K562 (cell line): ENCODE measurements around the gene PRR36. TPM values are rescaled to one million over a fixed set of nuclear protein-coding genes. Genes with fewer than 3 reads are reported as not detected.

Experiments
- ATAC-seq: fragments of 200-7000 bp; cut with Tn5 transposase; 3 replicates; pipeline ENCODE4 v1.9.1; 2020; ENCODE audit warnings: moderate library complexity
- Bru-seq: library from RNA; stranded (reverse); fragments of 400-500 nt; gene quantifications from one replicate; lab custom pipeline; 2021; lab: Mats Ljungman, UMichigan
- BruChase-seq, 2 experiments: library from RNA; stranded (reverse); fragments of 400-500 nt; gene quantifications; one replicate each; lab custom pipeline; 2021; lab: Mats Ljungman, UMichigan
- BruUV-seq: library from RNA; stranded (reverse); fragments of 400-500 nt; replicated peaks from 2 replicates; lab custom pipeline; 2021; lab: Mats Ljungman, UMichigan
- CTCF ChIA-PET: fragments of 300-600 bp; formaldehyde crosslinking; extraction: SDS; loops from one replicate; lab custom pipeline; 2021; ENCODE audit warnings: low intra/inter-chr PET ratio; lab: Yijun Ruan, JAX
- POLR2A ChIA-PET: fragments of 300-600, 350-650 bp; sonication (Branson Sonifier 250); formaldehyde crosslinking; extraction: SDS; loops from one replicate; lab custom pipeline; 2021; ENCODE audit warnings: antibody characterized with exemption, inconsistent platforms; lab: Yijun Ruan, JAX
- DNase-seq, 4 experiments: peaks; one replicate each; pipeline versions ENCODE4 v3.0.0 to v3.0.0-alpha.2; 2011 to 2018; ENCODE audit warnings: low spot score in 3 of 4, mixed read lengths in 3 of 4; ENCODE audit errors: extremely low read depth in 1 of 4
- FAIRE-seq: peaks from 2 replicates; lab custom pipeline; 2011; peaks lifted over from hg19 to GRCh38; lab: Jason Lieb, UNC
- H2AFZ ChIP-seq: 2 replicates; pipeline ENCODE4 v1.6.0; 2011; ENCODE audit warnings: low read depth, low read length, control low read depth, inconsistent platforms
- H3K27ac ChIP-seq: fragments of 200-600 bp; 3 replicates; pipeline ENCODE4 v1.8.0; 2011; ENCODE audit warnings: low read depth, mild to moderate bottlenecking, control low read depth, inconsistent platforms, low read length, moderate library complexity, mixed read lengths; ENCODE audit errors: extremely low read depth
- H3K27me3 ChIP-seq, 2 experiments: fragments of 300-600 bp in 1 of 2; 2 replicates in 1 of 2; 3 replicates in 1 of 2; pipeline versions ENCODE4 v1.6.0 to v1.8.0; 2011; ENCODE audit warnings: inconsistent platforms in 2 of 2, low read length in 2 of 2, mild to moderate bottlenecking in 1 of 2, mixed read lengths in 1 of 2, moderate library complexity in 1 of 2; ENCODE audit not compliant: control insufficient read depth in 2 of 2, insufficient read depth in 2 of 2
- H3K36me3 ChIP-seq: fragments of 300-600 bp; 3 replicates; pipeline ENCODE4 v1.8.0; 2011; ENCODE audit warnings: mild to moderate bottlenecking, low read length, inconsistent platforms; ENCODE audit not compliant: control insufficient read depth, insufficient read depth
- H3K4me1 ChIP-seq, 2 experiments: fragments of 200-600 bp in 1 of 2; replicated peaks in 1 of 2; 2 replicates in 1 of 2; 3 replicates in 1 of 2; pipeline versions ENCODE4 v1.5.1 to v1.8.0; 2011; ENCODE audit warnings: inconsistent platforms in 2 of 2, low read length in 2 of 2, mild to moderate bottlenecking in 1 of 2, mixed read lengths in 1 of 2, moderate library complexity in 1 of 2; ENCODE audit not compliant: control insufficient read depth in 2 of 2, insufficient read depth in 2 of 2
- H3K4me2 ChIP-seq: 2 replicates; pipeline ENCODE4 v1.6.1; 2011; ENCODE audit warnings: low read length, control low read depth, inconsistent platforms, mixed read lengths; ENCODE audit not compliant: insufficient read depth
- H3K4me3 ChIP-seq: fragments of 200-600 bp; sonication (generic), shearing (Covaris generic); 2 replicates; pipeline ENCODE4 v1.5.1; 2016; ENCODE audit warnings: control low read depth, inconsistent platforms
- H3K79me2 ChIP-seq: fragments of 200-600 bp; 3 replicates; pipeline ENCODE4 v1.8.0; 2011; ENCODE audit warnings: low read length, inconsistent platforms; ENCODE audit not compliant: control insufficient read depth, insufficient read depth
- H3K9ac ChIP-seq, 2 experiments: 2 replicates each; pipeline versions ENCODE4 v1.6.0 to v1.6.1; 2011; ENCODE audit warnings: low read depth in 2 of 2, low read length in 2 of 2, control low read depth in 1 of 2, inconsistent platforms in 1 of 2, mild to moderate bottlenecking in 1 of 2, mixed read lengths in 1 of 2; ENCODE audit not compliant: insufficient read depth in 1 of 2
- H3K9me1 ChIP-seq: one replicate; pipeline ENCODE4 v1.6.0; 2011; ENCODE audit warnings: inconsistent platforms, mild to moderate bottlenecking, low read length, moderate library complexity; ENCODE audit not compliant: control insufficient read depth, insufficient read depth
- H3K9me3 ChIP-seq: replicated peaks from 2 replicates; pipeline ENCODE4 v1.5.1; 2011; ENCODE audit warnings: low read depth, low read length, inconsistent platforms; ENCODE audit not compliant: control insufficient read depth, insufficient read depth
- H4K20me1 ChIP-seq: replicated peaks from 2 replicates; pipeline ENCODE4 v1.6.1; 2011; ENCODE audit warnings: low read length, inconsistent platforms, mixed read lengths; ENCODE audit not compliant: control insufficient read depth, insufficient read depth
- ATF3 ChIP-seq, 2 experiments: fragments of 450-650 bp in 1 of 2; sonication (generic) in 1 of 2; formaldehyde crosslinking in 1 of 2; IDR thresholded peaks in 1 of 2; conservative IDR thresholded peaks in 1 of 2; 2 replicates each; pipeline versions ENCODE4 v1.6.1 to v1.8.1; 2016 to 2023; ENCODE audit warnings: mild to moderate bottlenecking in 2 of 2, moderate library complexity in 2 of 2, inconsistent platforms in 1 of 2, missing genetic modification reagents in 1 of 2
- ELF4 ChIP-seq: fragments of 450-650 bp; formaldehyde crosslinking; IDR thresholded peaks from 2 replicates; pipeline ENCODE4 v1.4.0; 2022; ENCODE audit warnings: missing genetic modification characterization
- FOS ChIP-seq: IDR thresholded peaks from 3 replicates; pipeline ENCODE4 v1.6.1; 2011; ENCODE audit not compliant: insufficient read length; ENCODE audit errors: extremely low read depth
- HMGXB4 ChIP-seq: sonication (generic); formaldehyde crosslinking; IDR thresholded peaks from 2 replicates; pipeline ENCODE4 v1.8.1; 2023; ENCODE audit warnings: mild to moderate bottlenecking, missing genetic modification reagents
- IFI16 ChIP-seq: fragments of 250-450 bp; sonication (Bioruptor Pico); IDR thresholded peaks from 2 replicates; pipeline ENCODE4 v2.1.2; 2022; ENCODE audit warnings: mild to moderate bottlenecking, inconsistent platforms
- SOX6 ChIP-seq: fragments of 450-650 bp; IDR thresholded peaks from 2 replicates; pipeline ENCODE4 v1.6.1; 2014; ENCODE audit warnings: mild to moderate bottlenecking
- ZBTB43 ChIP-seq: sonication (generic); formaldehyde crosslinking; IDR thresholded peaks from 2 replicates; pipeline ENCODE4 v1.8.0; 2023; ENCODE audit warnings: mild to moderate bottlenecking, missing genetic modification reagents
- ZNF263 ChIP-seq: sonication (generic); formaldehyde crosslinking; IDR thresholded peaks from 2 replicates; pipeline ENCODE4 v1.8.0; 2022; ENCODE audit warnings: mild to moderate bottlenecking, missing genetic modification reagents, borderline replicate concordance
- WGBS: fragments of 100-300 bp; shearing (Covaris generic); methylation state at CpG from one replicate; pipeline ENCODE4 v1.1.6; 2016; ENCODE audit warnings: low coverage, mixed read lengths; ENCODE audit not compliant: insufficient coverage; ENCODE audit errors: missing lambda C conversion rate; 5-methylcytosine and 5-hydroxymethylcytosine counted together
- in situ Hi-C: fragments of 300-500 bp; cut with MboI; formaldehyde crosslinking; loops from 4 replicates; pipeline ENCODE4 v1.15.0; 2018; ENCODE audit warnings: inconsistent platforms, mixed read lengths
- intact Hi-C: fragments of 100-400 bp; cut with micrococcal nuclease; formaldehyde crosslinking; loops from 2 replicates; pipeline ENCODE4 v1.14.2; 2022
- long read RNA-seq, 3 experiments: library from polyadenylated mRNA in 2 of 3; library from RNA in 1 of 3; unstranded in 2 of 3; stranded (forward) in 1 of 3; transcript quantifications; one replicate each; pipeline ENCODE4 v2.0.0, GENCODE V29; 2019 to 2022
- polyA minus RNA-seq, 3 experiments: library from RNA; depleted of rRNA, polyadenylated mRNA; stranded (reverse); fragments of >200 nt; gene quantifications; 2 replicates each; pipeline ENCODE4 v1.2.3, GENCODE V29; 2011
- polyA plus RNA-seq, 8 experiments: library from polyadenylated mRNA; depleted of rRNA in 4 of 8; stranded (reverse) in 5 of 8; unstranded in 3 of 8; fragments of >200 nt; fragmentation: Nextera tagmentation in 2 of 8; fragmentation: Illumina TruSeq in 1 of 8; extraction: Ambion mirVana in 2 of 8; extraction: Trizol in 1 of 8; gene quantifications; 2 replicates each; pipeline versions ENCODE4 v1.2.1 to v1.2.3, GENCODE V29; 2011 to 2014; ENCODE audit warnings: inconsistent platforms in 1 of 8, missing spikeins in 1 of 8
- total RNA-seq, 7 experiments: library from RNA; depleted of rRNA in 6 of 7; stranded (reverse); fragments of >200 nt in 6 of 7; fragmentation: Illumina TruSeq in 2 of 7; extraction: Trizol in 2 of 7; gene quantifications; 2 replicates each; pipeline versions ENCODE4 v1.2.1 to v1.2.3, GENCODE V29; 2011 to 2021; ENCODE audit warnings: low replicate concordance in 1 of 7

The PRR36 gene
- total RNA-seq (2011; cell fraction: chromatin; rRNA removed; ENCODE audit: low replicate concordance) = 0.14 and 0.35 TPM in 2 replicates
- total RNA-seq (2011; cell fraction: nucleolus; rRNA removed) = 0.17 and 0.26 TPM in 2 replicates
- 0.22 and 0.53 TPM in 2 replicates for total RNA-seq (2011; cell fraction: nucleoplasm; rRNA removed)
- total RNA-seq (2014; rRNA removed) (0.05 TPM in 1 of 2 replicates, not detected in the other), total RNA-seq (2014; rRNA removed; fragmentation: Illumina TruSeq; extraction: Trizol) (not detected in 2 replicates), total RNA-seq (2015; rRNA removed; fragmentation: Illumina TruSeq; extraction: Trizol) (0.04 TPM in 1 of 2 replicates, not detected in the other), total RNA-seq (2021) (0.29 and 0.42 TPM in 2 replicates), polyA plus RNA-seq (2011; rRNA removed) (0.07 TPM in 1 of 2 replicates, not detected in the other), polyA plus RNA-seq (2014; fragmentation: Illumina TruSeq; extraction: Trizol) (0.06 and 0.14 TPM in 2 replicates), polyA plus RNA-seq (2014; fragmentation: Nextera tagmentation; extraction: Ambion mirVana) (not detected), polyA plus RNA-seq (2014; rRNA removed) (not detected in 2 replicates), polyA minus RNA-seq (2011; rRNA and poly(A)+ RNA removed) (0.06 TPM in 1 of 2 replicates, not detected in the other), Bru-seq, nascent RNA (percentile 31 among the genes with signal in this experiment), BruChase-seq, experiment 1, labeled RNA remaining after a 2-hour chase (percentile 16 among the genes with signal in this experiment), BruChase-seq, experiment 2, labeled RNA remaining after a 6-hour chase (percentile 31 among the genes with signal in this experiment)
- 0.09 and 0.13 TPM in 2 replicates for polyA plus RNA-seq (2011; cell fraction: cytosol; rRNA removed)
- 0.25 and 0.30 TPM in 2 replicates for polyA plus RNA-seq (2011; cell fraction: nucleus; rRNA removed)
- 0.16 and 0.22 TPM in 2 replicates for polyA plus RNA-seq (2012)
- 0.29 and 0.82 TPM in 2 replicates for polyA minus RNA-seq (2011; cell fraction: cytosol; rRNA and poly(A)+ RNA removed)
- 0.11 and 0.13 TPM in 2 replicates for polyA minus RNA-seq (2011; cell fraction: nucleus; rRNA and poly(A)+ RNA removed)
- long read RNA-seq, experiment 1 = 0 reads
- long read RNA-seq, experiment 2 = 0 reads
- long read RNA-seq, experiment 3 = 0 reads

- H3K4me3 ChIP-seq = peak within 1 kb of the TSS; percentile 31
- H3K79me2 ChIP-seq = no peaks in the 10 kb centered on the region
- peaks cover 13% of the 10 kb centered on the region for H4K20me1 ChIP-seq
- peak within 1 kb of the TSS; percentile 46 for H3K4me2 ChIP-seq
- no peaks in the 10 kb centered on the region for H3K9me3 ChIP-seq
- no peaks in the 10 kb centered on the region for H3K36me3 ChIP-seq
- ATAC-seq (no peak), DNase-seq (peak in 2 of 4 experiments; percentile 34 to 43), FAIRE-seq (no peak)
- H2AFZ ChIP-seq = peak within 1 kb of the TSS; percentile 59; the same call in 1 of the 2 replicates
- in situ Hi-C loops (no loop called here), intact Hi-C loops (loop anchor here (5.0 kb wide), 1 partner anchor 48 kb away; the partner anchor contains the start of gene SNAPC2)
- H3K4me1 ChIP-seq = peaks cover 17 to 64% of the 10 kb centered on the region in 2 experiments; a peak in 4 of 5 replicates
- no TSS peak for BruUV-seq
- H3K27me3 ChIP-seq = no peaks in the 10 kb centered on the region; a peak in 1 of 5 replicates
- ChIA-PET POLR2A (no interaction called here), CTCF (interaction anchor here (0.6 kb wide), 1 partner anchor 21 kb away, joined by 3 read pairs; no protein-coding TSS in a partner anchor)
- WGBS = 77% methylated on average over 15 of the region's 88 CpGs
- peak within 1 kb of the TSS in 1 of 2 experiments; percentile 67; a peak in 2 of 4 replicates for H3K9ac ChIP-seq
- no peak within 1 kb of the TSS for H3K27ac ChIP-seq
- no peaks in the 10 kb centered on the region for H3K9me1 ChIP-seq
- TF ChIP-seq SOX6 (no peak), ELF4 (CRISPR knock-in tag) (no peak), IFI16 (CRISPR knock-in tag) (no peak), ZBTB43 (CRISPR knock-in tag) (no peak), HMGXB4 (CRISPR knock-in tag) (no peak), ATF3 (IDR thresholded peaks at IDR 0.05) (no peak), ATF3 (CRISPR knock-in tag; conservative IDR thresholded peaks at IDR 0.05) (no peak), FOS (no peak), ZNF263 (CRISPR knock-in tag) (no peak)
Measured at GRCh38 chr19:7874076-7874896, at the start of gene PRR36. Gene PRR36 (minus strand): TSS chr19:7874390. CDS start chr19:7873689, 701 bp downstream.
